Measurements from ENCODE around the gene SMURF2.
"Not testable (repeated sequence)": the region's sequence is repeated elsewhere in the genome, so short reads cannot be mapped to it uniquely, and the experiment has no call there.

Gene SMURF2

DNA sequence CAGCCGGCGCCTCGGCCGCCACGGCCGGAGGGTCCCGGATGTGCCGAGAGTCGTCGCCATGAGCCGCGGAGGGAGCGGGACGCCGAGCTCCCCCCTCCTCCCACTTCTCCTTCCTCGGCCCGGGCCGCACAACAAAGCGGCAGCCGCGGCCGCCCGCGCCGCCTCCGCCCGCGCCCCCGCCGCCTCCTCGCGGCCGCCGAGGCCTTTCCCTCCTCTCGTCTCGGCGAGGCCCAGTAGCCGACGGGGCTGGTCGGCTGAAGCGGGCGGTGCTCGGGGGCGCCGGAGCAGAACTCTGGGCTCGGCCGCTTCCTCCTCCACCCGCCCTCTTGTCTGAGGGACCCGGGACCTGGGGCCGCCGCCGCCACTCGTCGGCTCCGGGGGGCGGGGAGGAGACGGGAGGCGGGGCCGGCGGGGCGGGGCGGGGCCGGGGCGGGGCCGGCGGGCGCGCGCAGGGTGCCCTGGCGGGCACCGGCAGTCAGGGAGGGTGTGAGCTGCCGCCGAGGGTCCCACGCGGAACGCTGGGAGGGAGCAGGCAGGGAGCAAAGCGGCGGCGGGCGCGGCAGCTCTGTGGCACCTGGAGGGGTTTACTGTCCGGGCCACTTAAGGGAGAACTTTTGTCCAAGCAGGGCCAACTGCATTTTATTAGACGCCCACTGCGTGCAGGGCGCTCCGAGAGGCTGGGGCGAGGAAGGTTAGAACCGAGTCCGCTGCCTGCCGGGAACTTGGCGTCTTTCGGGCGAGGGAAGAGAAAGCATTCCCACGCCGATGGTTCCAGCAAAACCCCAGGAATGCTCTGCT is at the start of gene SMURF2:
Gene SMURF2, minus strand, starts transcription at position 332 of the 798 bp plus-strand sequence. CDS start 427 bp downstream, outside the sequence.
- no peak for DNase-seq

DNA sequence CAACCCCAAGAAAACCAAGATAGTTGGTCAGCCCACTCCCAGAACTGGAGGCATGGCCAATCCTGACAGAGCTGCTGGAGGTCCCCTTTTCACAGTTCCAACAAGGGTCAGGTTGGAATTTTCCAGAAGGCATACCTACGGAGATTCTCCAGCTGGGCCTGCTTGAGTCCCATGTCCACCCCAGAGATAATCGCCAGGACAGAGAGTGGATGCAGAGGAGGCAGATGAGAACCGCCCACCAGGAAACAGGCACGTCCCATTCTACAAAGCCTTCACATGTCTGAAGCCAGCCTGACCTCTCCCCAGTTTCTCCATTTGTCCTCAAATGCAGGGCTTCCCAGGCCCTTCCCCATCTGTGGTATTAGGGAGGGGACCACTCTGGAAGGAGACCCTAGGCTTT is 47.4 kb upstream of the SMURF2 start:
- no peak for DNase-seq

DNA sequence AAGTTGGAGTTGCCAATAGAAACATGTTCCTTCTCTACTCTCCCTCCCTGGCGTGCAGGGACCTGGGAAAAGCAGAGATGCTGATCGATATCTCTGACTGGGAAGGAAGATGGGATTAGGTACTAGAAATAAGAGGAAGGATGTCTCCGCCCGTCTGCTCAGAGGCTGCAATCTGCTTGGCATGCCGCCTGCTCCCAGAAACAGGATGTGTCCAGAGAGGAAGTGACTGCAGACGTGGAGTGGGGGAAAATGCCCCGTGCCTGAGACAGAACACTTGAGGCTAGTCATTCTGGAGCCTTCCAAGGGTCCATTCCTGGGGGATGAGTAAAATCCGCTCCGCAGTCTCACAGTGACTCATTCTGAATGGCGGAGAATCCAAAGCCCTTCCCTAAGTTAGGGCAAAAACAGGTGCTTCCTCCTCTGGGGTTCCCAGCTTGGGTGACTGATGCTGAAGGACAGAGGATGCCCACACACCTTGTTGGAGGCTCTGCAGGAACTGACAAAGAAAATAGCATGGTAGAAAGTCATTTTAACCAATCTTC is 45.0 kb upstream of the SMURF2 start:
- DNase-seq = no peak

DNA sequence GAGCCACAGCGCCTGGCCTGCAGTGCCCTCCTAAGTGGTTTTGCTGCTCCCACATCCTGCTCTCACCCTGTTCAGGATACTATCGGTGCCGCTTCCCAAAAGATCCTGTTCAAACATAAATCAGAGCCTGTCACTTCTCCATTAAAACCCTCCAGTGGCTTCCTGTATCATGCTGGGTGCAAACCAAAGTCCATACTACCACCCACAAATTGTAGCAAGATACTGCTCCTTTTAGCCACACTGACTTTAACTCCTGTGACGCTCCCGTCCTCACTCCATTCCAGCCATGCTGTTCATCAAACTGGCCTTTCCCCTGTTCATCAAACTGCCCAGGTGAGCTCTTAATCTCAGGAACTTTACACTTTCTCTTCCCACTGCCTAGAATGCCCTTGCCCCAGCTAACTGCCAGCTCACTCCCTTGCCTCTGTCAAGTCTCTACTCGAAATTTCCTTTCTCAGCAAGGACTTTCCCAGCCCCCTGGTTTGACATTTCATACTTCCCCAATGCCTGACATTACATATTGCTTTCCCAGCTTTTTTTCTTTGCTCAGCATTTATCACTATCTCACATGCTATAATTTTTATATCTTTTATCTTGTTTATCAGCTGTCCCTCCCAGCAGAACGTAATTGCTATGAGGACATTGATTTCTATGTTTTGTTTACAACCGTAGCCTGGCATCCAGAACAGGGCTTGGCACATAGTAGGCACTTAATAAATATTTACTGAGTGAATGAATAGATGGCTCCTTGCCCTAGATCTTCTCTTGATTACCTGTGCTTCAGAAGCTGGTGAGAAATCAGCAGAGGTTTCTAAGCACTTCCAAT is 44.3 kb upstream of the SMURF2 start:
- no peak for DNase-seq

DNA sequence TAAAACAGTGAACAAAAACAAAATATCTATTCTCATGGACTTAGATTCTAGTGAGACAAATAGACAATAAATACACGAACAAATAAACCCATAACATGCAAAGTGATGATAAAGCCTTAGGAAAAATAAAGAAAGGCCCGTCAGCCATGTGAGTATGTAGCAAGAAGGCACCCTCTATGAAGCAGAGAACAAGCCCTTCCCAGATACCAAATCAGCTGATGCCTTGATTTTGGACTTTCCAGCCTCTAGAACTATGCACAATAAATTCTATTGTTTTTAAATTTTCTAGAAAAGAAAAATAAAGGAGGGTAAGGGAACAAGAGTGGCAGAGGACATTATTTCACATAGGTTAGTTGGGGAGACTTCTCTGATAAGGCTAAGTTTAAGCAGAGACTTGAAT is 40.7 kb upstream of the SMURF2 start:
- no peak for DNase-seq

DNA sequence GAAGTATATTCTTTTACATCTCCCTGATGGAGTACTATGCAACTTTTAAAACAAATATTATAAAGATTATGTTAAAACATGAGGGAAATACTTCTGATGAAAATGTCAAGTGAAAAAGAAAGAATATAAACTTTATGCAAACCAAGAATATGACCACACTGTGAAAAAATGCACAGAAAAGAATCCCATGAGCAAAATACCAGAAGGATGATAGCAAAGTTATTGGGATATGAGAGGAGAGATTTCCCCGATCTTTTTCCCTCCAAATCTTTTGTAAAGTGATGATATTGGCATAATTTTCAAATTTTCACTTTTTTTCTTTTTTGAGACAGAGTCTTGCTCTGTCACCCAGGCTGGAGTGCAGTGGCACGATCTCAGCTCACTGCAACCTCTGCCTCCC is 36.6 kb upstream of the SMURF2 start:
- DNase-seq = no peak

DNA sequence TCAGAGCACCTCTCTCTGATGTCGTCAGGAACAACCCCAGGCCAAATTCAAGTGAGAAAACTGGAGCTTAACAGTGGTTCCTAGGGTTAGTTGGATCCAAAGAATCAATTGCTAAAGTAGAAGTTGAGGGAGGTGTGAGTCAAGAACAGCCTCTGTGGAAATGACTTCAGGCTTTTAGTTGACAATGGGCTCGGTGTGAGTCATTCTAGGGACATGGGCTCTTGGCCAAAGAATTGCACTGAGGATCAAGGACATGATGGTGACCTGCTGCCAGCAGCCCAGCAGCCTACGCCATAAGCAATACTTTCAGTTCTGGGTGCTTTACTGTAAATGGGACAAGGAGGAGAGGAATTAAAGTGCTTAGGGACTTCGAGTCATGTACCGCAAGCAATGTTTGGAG is 32.1 kb upstream of the SMURF2 start:
- no peak for DNase-seq

DNA sequence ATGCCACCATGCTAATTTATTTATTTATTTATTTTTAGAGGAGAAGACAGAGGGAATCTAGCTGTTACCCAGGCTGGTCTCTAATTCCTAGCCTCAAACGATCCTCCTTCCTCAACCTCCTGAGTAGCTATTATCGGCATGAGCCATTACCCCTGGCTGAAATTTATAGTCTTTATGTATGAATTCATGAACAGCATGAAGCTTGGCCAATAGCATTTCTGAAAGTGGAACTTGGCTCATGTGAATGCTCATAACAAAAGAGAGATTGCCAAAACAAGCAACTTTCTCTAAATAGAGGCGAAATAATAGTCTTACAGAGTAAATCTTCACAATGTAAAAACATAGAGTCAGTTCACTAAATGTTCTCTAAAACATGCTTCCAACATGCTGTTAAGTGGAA is 30.1 kb upstream of the SMURF2 start:
- no peak for DNase-seq

DNA sequence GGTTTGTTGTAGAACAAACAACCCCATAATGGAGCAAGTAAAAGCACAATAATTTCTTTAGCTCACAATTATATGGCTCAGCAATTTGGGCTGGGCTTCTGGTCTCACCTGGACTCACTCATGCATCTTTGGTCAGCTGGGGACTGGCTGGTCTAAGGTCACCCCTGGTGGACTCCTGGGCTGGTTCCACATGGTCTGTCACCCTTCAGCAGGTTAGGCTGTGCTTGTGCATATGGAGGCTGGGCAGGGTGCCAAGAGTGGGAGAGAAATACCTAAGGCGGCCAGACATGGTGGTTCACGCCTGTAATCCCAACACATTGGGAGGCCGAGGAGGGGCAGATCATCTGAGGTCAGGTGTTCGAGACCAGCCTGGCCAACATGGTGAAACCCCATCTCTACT is 27.0 kb upstream of the SMURF2 start:
- DNase-seq = no peak

DNA sequence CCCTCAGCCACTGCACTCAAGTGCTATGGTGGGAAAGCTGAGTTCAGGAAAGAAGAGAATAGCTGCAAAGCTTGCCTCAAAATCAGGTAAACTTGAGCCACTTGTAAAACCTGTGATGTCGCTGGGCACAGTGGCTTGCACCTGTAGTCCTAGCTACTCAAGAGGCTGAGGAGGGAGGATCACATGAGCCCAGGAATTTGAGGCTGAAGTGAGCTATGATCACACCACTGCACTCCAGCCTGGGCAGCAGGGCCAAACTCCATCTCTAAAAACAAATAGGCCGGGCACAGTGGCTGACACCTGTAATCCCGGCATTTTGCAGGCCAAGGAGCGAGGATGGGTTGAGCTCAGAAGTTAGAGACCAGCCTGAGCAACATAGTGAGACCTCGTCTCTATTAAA is 26.4 kb upstream of the SMURF2 start:
- no peak for DNase-seq

DNA sequence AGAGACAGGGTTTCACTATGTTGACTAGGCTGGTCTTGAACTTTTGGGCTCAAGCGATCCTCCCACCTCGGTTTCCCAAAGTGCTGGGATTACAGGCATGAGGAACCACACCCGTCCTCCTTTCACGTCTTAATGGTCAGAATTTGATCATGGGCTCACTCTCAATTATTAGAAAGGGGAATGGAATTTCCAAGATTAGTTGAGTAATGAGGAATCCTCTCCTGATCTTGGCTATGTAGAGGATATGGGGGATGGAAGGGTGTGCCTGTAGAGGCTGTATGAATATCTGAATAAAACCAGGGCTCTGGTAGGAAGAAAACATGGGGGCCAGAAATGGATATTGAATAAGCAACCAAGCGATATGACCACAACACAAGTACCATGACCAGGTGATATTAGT is 25.9 kb upstream of the SMURF2 start:
- no peak for DNase-seq

DNA sequence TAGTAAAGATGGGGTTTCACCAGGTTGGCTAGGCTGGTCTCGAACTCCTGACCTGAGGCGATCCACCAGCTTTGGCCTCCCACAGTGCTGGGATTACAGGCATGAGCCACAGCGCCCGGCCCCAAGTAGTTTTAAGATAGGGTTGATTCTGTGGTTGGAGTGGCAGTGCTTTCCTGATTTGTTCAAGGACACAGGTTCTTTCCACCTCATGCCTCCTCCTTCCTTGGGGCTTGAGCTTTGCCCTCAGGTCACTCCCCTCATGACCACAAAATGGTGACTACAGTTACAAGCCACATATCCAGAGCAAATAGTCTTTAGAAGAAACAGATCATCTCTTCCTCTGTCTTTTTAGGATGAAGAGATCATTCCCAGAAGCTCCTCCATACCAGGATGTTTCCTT is 25.3 kb upstream of the SMURF2 start:
- no peak for DNase-seq

DNA sequence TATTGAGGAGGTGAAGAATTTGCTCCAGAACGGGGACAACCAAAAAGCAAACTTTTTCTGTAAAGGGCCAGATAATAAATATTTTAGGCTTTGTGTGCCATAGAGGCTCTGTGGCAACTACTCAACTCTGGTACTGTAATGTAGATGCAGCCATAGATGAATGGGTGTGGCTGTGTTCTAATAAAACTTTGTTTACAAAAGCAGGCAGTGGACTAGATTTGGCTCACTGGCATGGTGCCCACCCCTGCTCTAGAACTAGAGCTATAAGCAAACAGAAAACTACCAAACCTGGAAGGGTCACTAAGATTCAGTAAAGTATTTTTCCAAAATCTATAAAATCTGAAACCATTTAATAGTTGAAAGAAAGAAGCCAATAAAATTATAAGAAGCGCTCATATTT is 24.6 kb upstream of the SMURF2 start:
- no peak for DNase-seq

DNA sequence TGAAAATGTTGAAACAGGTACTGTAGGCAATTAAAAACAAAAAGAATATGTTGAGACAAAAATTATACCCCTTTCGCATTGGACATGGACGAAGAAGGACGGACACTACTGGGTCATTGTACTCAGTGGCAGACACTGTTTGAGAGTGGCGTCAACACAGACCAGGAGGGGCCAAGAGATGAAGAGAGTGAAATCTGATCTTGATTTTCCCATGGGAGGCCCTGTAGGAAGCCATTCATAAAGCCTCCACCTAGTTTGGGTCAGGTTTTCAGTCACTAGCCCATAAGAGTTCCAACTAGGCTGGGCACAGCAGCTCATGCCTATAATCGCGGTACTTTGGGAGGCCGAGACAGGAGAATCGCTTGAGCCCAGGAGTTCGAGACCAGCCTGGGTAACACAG is 23.6 kb upstream of the SMURF2 start:
- DNase-seq = peak; percentile 53

DNA sequence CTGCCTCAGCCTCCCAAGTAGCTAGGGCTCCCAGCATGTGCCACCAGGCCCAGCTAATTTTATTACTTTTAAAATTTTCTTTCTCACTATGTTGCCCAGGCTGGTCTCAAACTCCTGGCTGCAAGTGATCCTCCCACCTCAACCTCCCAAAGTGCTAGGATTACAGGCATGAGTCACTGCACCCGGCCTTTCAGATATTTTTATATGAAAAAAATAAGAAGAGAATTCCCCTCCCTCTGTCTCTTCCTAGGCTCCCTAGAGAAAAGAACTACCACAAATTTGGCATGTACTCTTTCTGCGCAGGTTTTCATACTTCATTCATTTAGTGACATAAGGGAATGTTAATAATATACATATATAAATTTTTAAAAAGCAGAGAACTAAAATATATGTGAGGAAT is 21.7 kb upstream of the SMURF2 start:
- DNase-seq = no peak

DNA sequence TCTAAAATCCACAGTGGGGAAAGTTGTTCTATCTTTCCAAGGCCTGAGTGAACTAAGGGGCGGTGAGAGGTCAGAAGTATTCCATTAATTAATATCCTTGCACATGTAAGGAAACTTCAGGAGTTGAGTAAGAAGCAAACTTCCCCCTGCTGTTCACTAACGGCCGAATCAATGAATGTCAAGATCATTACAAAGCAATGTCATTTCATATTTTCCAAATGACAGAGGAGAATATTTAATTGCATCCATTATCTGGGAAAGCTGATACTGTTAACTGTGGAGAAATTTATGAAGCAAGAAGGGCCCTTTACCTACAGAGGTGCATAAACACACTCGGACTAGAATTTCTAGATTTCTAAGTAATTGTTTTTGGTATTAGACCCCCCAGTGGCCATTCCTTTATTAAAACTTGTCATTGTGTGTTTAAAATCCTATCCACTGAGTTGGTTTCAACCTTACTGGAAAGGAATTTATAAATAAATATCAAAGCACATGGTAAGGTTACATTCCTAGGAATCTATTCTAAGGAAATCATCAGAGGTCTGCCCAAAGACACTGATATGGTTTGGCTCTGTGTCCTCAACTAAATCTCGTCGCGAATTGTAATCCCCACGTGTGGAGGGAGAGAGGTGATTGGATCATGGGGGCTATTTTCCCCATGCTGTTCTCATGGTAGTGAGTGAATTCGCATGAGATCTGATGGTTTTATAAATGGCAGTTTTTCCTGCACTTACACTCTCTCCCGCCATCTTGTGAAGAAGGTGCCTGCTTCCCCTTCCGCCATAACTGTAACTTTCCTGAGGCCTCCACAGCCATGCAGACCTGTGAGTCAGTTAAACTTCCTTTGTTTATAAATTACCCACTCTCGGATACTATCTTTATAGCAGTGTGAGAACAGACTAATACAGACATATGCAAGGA is 20.4 kb upstream of the SMURF2 start:
- no peak for DNase-seq

DNA sequence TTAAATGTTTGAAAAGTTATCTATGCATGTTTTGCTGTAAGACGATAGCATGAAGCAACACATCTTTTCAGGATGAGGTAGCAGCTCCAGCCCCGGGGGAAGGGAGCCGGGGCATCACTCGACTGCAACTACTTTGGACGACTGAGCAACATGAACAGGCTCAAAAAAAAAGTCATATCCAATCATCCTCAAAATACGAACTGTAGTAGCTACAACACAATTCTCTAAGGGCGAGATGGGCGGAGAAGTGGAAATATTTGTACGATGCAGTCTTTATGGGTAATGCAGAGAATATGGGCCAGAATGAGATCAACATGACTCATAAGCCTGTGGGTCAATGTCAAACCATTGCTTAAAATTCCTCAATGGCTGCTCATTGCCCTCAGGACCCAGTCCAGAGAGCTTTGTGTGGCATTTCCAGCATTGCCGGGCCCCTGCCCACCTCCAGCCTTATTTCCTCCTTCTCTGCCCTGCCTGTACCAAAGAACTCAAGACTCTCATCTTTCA is 17.7 kb upstream of the SMURF2 start:
- no peak for DNase-seq

DNA sequence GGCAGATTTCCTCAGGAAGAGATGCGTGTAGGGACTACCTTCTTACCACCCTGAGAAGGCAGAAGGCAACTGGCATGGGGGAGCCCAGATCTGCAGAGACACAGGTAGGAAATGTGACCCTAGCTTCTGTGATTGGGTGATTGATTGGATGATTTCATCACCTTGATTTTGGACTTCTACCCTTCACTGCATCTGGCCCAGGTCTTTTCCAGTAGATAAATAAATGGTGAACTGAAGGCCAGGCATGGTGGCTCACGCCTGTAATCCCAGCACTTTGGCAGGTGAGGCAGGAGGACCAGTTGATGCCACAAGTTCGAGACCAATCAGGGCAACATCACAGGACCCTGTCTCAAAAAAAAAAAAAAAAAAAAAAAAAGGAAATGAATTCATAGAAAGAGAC is 14.7 kb upstream of the SMURF2 start:
- DNase-seq = no peak

DNA sequence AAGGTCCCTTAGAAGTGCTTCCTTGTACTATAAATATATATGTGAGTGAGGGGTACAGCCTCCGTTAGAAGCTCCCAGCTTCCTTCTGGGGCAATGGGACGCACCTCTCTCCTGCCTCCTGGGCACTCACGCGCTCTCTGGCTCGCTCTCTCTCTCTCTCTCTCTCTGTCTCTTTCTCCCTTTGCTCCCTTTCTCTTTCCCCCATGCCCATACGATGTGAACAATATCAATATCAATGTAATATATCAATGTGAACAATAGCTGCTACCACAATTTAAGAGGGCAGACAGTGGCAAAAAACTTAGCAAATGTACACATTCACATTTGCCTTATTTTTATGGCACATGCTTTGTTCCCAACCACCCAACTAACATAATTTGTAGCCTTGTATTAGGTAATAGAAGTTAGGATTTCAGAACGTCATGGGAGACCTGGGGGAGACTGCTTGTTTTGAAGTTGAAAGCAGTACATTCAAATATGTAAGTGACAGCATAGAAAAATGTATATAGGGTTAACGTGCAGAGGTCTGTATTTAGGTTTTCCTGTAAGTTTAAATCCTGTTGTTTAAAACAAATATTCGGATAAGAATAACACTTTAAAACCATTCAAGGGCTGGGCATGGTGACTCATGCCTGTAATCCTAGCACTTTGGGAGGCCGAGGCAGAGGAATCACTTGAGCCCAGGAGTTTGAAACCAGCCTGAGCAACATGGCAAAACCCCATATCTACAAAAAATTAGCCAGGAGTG is 8.9 kb upstream of the SMURF2 start:
- not testable (repeated sequence) for DNase-seq

DNA sequence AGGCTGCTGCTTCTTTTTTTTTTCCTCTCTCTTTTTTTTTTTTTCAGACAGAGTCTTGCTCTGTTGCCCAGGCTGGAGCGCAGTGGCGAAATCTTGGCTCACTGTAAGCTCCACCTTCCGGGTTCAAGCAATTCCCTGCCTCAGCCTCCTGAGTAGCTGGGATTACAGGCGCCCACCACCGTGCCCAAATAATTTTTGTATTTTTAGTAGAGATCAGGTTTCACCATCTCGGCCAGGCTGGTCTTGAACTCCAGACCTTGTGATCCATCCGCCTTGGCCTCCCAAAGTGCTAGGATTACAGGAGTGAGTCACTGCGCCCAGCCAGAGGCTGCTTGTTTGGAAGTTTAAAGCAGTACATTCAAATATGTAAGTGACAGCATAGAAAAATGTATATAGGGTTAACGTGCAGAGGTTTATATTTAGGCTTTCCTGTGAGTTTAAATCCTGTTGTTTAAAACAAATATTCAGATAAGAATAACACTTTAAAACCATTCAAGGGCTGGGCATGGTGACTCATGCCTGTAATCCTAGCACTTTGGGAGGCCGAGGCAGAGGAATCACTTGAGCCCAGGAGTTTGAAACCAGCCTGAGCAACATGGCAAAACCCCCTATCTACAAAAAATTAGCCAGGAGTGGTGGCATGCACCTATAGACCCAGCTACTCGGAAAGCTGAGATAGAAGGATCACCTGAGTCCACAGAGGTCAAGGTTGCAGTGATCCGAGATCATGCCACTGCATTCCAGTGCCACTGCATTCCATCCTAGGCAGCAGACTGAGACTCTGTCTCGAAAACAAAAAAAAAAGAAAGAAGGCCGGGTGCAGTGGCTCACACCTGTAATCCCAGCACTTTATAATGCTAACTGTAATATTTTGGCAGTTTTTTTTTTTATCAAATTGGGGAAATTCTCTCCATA is 6.0 kb upstream of the SMURF2 start:
- DNase-seq = not testable (repeated sequence)
